Measurements from ENCODE around the gene TPO. TPM values are rescaled to one million over a fixed set of nuclear protein-coding genes. Genes with fewer than 3 reads are reported as not detected.
"Not testable (repeated sequence)": the region's sequence is repeated elsewhere in the genome, so short reads cannot be mapped to it uniquely, and the experiment has no call there.

TPO gene
- total RNA-seq (2014; rRNA removed; shearing (Covaris generic)) = not detected in 2 replicates

GRCh38 chr2:1413156-1413710 lies at the start of gene TPO:
Gene TPO, plus strand, starts transcription at chr2:1413463. Its CDS starts 946 bp downstream, at chr2:1414409.
- H3K27ac ChIP-seq = no peak within 1 kb of the TSS
- H3K9me3 ChIP-seq (replicated peaks) = no peaks in the 10 kb centered on the region
- H3K27me3 ChIP-seq = peaks cover 13% of the 10 kb centered on the region
- no peak for DNase-seq
- no peaks in the 10 kb centered on the region for H3K4me1 ChIP-seq
- no peak within 1 kb of the TSS for H3K4me3 ChIP-seq
- H3K36me3 ChIP-seq = no peaks in the 10 kb centered on the region

- no peaks in the 10 kb centered on the region for H3K36me3 ChIP-seq
- peaks cover 16% of the 10 kb centered on the region for H3K27me3 ChIP-seq
- H3K4me1 ChIP-seq = no peaks in the 10 kb centered on the region
- no peak overlapping the region for H3K27ac ChIP-seq
- DNase-seq = peak; percentile 14 to 29
- H3K4me3 ChIP-seq = no peak overlapping the region
- H3K9me3 ChIP-seq (replicated peaks) = no peaks in the 10 kb centered on the region
These were observed 46.6 kb upstream of the TPO start for GRCh38 chr2:1366546-1367134.

- H3K36me3 ChIP-seq = no peaks in the 10 kb centered on the region
- no peaks in the 10 kb centered on the region for H3K4me1 ChIP-seq
- H3K4me3 ChIP-seq = no peak overlapping the region
- no peak for DNase-seq
- H3K27ac ChIP-seq = no peak overlapping the region
- no peaks in the 10 kb centered on the region for H3K9me3 ChIP-seq (replicated peaks)
- peaks cover 16% of the 10 kb centered on the region for H3K27me3 ChIP-seq
These were observed 45.7 kb upstream of the TPO start for GRCh38 chr2:1367601-1368000.

GRCh38 chr2:1369905-1370304 lies 43.4 kb upstream of the TPO start:
- Histone ChIP-seq H3K4me3 (no peak overlapping the region), H3K27me3 (peaks cover 28% of the 10 kb centered on the region), H3K4me1 (no peaks in the 10 kb centered on the region), H3K27ac (no peak overlapping the region), H3K9me3 (replicated peaks) (no peaks in the 10 kb centered on the region), H3K36me3 (no peaks in the 10 kb centered on the region)
- DNase-seq = no peak

GRCh38 chr2:1370461-1370860 lies 42.8 kb upstream of the TPO start:
- Histone ChIP-seq H3K27ac (no peak overlapping the region), H3K4me3 (no peak overlapping the region), H3K27me3 (peaks cover 32% of the 10 kb centered on the region), H3K9me3 (replicated peaks) (no peaks in the 10 kb centered on the region), H3K36me3 (no peaks in the 10 kb centered on the region), H3K4me1 (no peaks in the 10 kb centered on the region)
- DNase-seq = no peak

- no peaks in the 10 kb centered on the region for H3K9me3 ChIP-seq (replicated peaks)
- H3K4me1 ChIP-seq = no peaks in the 10 kb centered on the region
- peaks cover 34% of the 10 kb centered on the region for H3K27me3 ChIP-seq
- DNase-seq = no peak
- no peak overlapping the region for H3K4me3 ChIP-seq
- no peak overlapping the region for H3K27ac ChIP-seq
- no peaks in the 10 kb centered on the region for H3K36me3 ChIP-seq
These were observed 42.2 kb upstream of the TPO start for GRCh38 chr2:1371082-1371481.

- Histone ChIP-seq H3K4me3 (no peak overlapping the region), H3K36me3 (no peaks in the 10 kb centered on the region), H3K27me3 (peaks cover 40% of the 10 kb centered on the region), H3K27ac (no peak overlapping the region), H3K4me1 (no peaks in the 10 kb centered on the region), H3K9me3 (replicated peaks) (no peaks in the 10 kb centered on the region)
- no peak for DNase-seq
These were observed 39.4 kb upstream of the TPO start for GRCh38 chr2:1373830-1374229.

- H3K27ac ChIP-seq = no peak overlapping the region
These were observed 39.0 kb upstream of the TPO start for GRCh38 chr2:1374287-1374686.

GRCh38 chr2:1375794-1376193 lies 37.5 kb upstream of the TPO start:
- Histone ChIP-seq H3K4me1 (no peaks in the 10 kb centered on the region), H3K9me3 (replicated peaks) (no peaks in the 10 kb centered on the region), H3K27me3 (peaks cover 38% of the 10 kb centered on the region), H3K4me3 (no peak overlapping the region), H3K36me3 (no peaks in the 10 kb centered on the region), H3K27ac (no peak overlapping the region)
- DNase-seq = no peak

More at GRCh38 chr2:1374287-1374686, 39.0 kb upstream of the TPO start:
- Histone ChIP-seq H3K36me3 (no peaks in the 10 kb centered on the region), H3K4me1 (no peaks in the 10 kb centered on the region), H3K9me3 (replicated peaks) (no peaks in the 10 kb centered on the region), H3K27me3 (peaks cover 38% of the 10 kb centered on the region), H3K4me3 (no peak overlapping the region)
- no peak for DNase-seq

- Histone ChIP-seq H3K4me3 (no peak overlapping the region), H3K27me3 (peaks cover 38% of the 10 kb centered on the region)
These were observed 35.8 kb upstream of the TPO start for GRCh38 chr2:1377473-1377872.

GRCh38 chr2:1378456-1379150 lies 34.7 kb upstream of the TPO start:
- peaks cover 36% of the 10 kb centered on the region for H3K27me3 ChIP-seq
- no peaks in the 10 kb centered on the region for H3K9me3 ChIP-seq (replicated peaks)
- H3K4me1 ChIP-seq = no peaks in the 10 kb centered on the region
- H3K4me3 ChIP-seq = no peak overlapping the region
- DNase-seq = no peak
- H3K27ac ChIP-seq = no peak overlapping the region
- no peaks in the 10 kb centered on the region for H3K36me3 ChIP-seq

More at GRCh38 chr2:1377473-1377872, 35.8 kb upstream of the TPO start:
- Histone ChIP-seq H3K27ac (no peak overlapping the region), H3K36me3 (no peaks in the 10 kb centered on the region), H3K4me1 (no peaks in the 10 kb centered on the region), H3K9me3 (replicated peaks) (no peaks in the 10 kb centered on the region)
- DNase-seq = no peak

- no peak for DNase-seq
- Histone ChIP-seq H3K36me3 (no peaks in the 10 kb centered on the region), H3K27me3 (peaks cover 14% of the 10 kb centered on the region)
These were observed 31.6 kb upstream of the TPO start for GRCh38 chr2:1381644-1382043.

GRCh38 chr2:1387954-1388725 lies 25.1 kb upstream of the TPO start:
- not testable (repeated sequence) for H3K4me3 ChIP-seq; H3K27me3 ChIP-seq; H3K27ac ChIP-seq; H3K9me3 ChIP-seq (replicated peaks); DNase-seq; H3K4me1 ChIP-seq; H3K36me3 ChIP-seq

More at GRCh38 chr2:1381644-1382043, 31.6 kb upstream of the TPO start:
- Histone ChIP-seq H3K9me3 (replicated peaks) (no peaks in the 10 kb centered on the region), H3K27ac (no peak overlapping the region), H3K4me3 (no peak overlapping the region), H3K4me1 (no peaks in the 10 kb centered on the region)

GRCh38 chr2:1390118-1390517 lies 23.1 kb upstream of the TPO start:
- H3K27me3 ChIP-seq; H3K4me3 ChIP-seq; H3K9me3 ChIP-seq (replicated peaks); H3K4me1 ChIP-seq; H3K27ac ChIP-seq; H3K36me3 ChIP-seq; DNase-seq: not testable (repeated sequence)

GRCh38 chr2:1393321-1393720 lies 19.9 kb upstream of the TPO start:
- H3K4me3 ChIP-seq = no peak overlapping the region

More at GRCh38 chr2:1393321-1393720, 19.9 kb upstream of the TPO start:
- H3K9me3 ChIP-seq (replicated peaks) = no peaks in the 10 kb centered on the region
- H3K27ac ChIP-seq = no peak overlapping the region
- no peaks in the 10 kb centered on the region for H3K36me3 ChIP-seq
- H3K4me1 ChIP-seq = no peaks in the 10 kb centered on the region
- peaks cover 11% of the 10 kb centered on the region; the same call in 1 of the 2 replicates for H3K27me3 ChIP-seq
- DNase-seq = no peak
